ENCODE data around the gene S100PBP.
A peak's percentile ranks its signal among the peaks of the same experiment; 100 is the strongest.
"Not testable (repeated sequence)": the region's sequence is repeated elsewhere in the genome, so short reads cannot be mapped to it uniquely, and the experiment has no call there.

Gene S100PBP

DNA sequence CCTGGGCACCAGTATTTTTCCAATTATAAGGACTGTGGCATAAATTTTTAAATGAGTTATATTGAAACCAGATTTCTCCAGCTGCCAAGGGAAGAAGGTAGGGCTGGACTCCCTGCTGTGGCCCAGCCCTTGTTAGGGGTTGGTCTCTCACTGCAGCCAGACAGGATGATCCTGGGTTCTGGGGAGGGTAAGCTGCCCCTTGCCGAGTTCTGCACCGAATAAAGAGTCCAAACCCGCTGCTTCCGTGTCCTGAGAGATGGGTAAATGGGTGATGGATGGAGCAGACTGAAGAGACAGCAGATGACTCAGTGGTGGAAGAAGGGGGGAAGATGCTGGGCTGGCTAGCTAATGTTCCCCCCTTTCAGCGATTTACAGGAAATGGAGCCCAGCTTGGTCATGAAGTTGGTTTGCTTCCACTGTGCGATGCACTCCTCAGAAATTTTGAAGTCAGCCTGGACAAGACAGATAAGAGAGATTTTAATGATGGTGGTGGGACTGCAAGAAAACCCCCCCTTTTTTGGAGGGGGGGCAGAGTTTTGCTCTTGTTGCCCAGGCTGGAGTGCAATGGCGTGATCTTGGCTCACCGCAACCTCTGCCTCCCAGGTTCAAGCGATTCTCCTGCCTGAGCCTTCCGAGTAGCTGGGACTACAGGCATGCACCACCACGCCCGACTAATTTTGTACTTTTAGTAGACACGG is 41.7 kb upstream of the S100PBP start:
- Mint-ChIP-seq H3K9me3 (no peaks in the 10 kb centered on the region), H3K27ac (peak overlapping the region; percentile 30), H3K4me3 (no peak overlapping the region), H3K36me3 (ENCODE audit: low read depth) (peaks cover 47% of the 10 kb centered on the region), H3K27me3 (peaks cover 2% of the 10 kb centered on the region), H3K4me1 (peaks cover 18% of the 10 kb centered on the region)
- DNase-seq (no peak), ATAC-seq (no peak)

DNA sequence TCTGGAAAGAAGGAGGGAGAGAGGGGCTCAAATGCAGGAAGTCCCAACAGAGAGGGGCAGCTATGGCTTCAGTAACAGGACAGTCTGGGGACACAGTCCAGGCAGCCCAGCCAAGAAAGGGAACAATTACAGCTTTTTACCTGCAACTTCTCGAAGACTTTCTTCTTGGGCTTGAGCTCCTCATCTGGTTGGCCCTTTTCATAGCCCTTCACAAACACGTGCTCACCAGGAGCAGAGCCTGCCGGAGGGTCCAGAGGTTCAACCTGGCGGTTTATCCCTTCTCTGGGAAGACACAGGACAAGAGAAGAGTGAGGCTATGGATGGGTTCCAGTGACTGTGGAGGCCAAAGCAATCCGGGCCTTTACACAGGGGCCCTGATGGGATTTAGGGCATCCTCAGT is 38.2 kb upstream of the S100PBP start:
- H3K27ac Mint-ChIP-seq, result no peak overlapping the region
- ATAC-seq (no peak), DNase-seq (no peak)
- no peak overlapping the region for H3K4me3 Mint-ChIP-seq
- H3K4me1 Mint-ChIP-seq, result peaks cover 11% of the 10 kb centered on the region
- no peaks in the 10 kb centered on the region for H3K9me3 Mint-ChIP-seq
- H3K27me3 Mint-ChIP-seq, result no peaks in the 10 kb centered on the region
- peaks cover 69% of the 10 kb centered on the region for H3K36me3 Mint-ChIP-seq (ENCODE audit: low read depth)

DNA sequence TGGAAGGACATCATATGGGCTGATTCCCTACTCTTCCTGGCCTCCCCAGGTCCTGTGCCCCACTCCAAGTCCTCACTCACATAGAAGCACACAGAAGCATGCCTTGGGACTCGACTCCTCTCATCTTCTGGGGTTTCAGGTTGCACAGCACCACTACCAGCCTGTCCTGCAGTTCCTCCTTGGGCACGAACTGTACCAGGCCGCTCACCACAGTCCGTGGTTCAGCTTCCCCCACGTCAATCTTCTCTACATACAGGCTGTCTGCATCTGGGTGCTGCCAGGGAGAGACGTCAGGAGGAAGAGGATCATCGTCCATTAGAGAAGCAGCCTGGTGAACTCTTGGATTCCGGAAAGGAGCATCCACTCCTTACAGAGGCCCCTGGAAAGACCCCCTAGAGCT is 37.4 kb upstream of the S100PBP start:
- no peak for DNase-seq
- no peak overlapping the region for H3K4me3 Mint-ChIP-seq
- no peak for ATAC-seq
- peaks cover 8% of the 10 kb centered on the region for H3K4me1 Mint-ChIP-seq
- no peaks in the 10 kb centered on the region for H3K9me3 Mint-ChIP-seq
- H3K36me3 Mint-ChIP-seq (ENCODE audit: low read depth), result peaks cover 70% of the 10 kb centered on the region
- H3K27me3 Mint-ChIP-seq, result no peaks in the 10 kb centered on the region
- no peak overlapping the region for H3K27ac Mint-ChIP-seq

DNA sequence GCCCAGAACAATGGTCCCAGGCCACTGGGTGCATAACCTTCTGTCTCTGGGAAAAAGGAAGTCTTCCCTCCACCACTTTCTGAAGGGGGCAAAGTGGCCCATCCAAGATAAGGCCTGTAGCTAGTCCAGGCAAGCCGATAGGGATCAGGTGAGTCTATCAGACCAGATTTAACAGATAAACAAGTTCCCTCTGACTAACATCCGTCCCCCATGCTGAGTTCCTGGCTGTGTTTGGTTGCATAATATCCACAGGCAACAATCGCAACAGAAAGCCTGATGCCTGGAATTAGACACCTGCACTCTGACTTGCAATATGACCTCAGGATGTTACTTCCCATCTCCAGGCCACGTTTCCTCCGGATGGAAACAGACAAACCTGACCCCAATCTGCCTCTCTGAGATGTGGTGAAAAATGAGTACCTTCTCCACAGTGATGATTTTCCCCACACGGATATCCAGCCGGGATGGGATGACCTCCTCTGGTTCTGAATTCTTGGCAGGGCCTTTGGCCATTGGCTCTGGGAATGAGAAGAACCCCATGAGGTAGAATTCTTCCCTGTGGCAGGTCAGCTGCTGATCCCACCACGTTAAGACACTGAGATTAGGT is 36.7 kb upstream of the S100PBP start:
- Mint-ChIP-seq H3K36me3 (ENCODE audit: low read depth) (peaks cover 66% of the 10 kb centered on the region), H3K27ac (no peak overlapping the region), H3K4me3 (no peak overlapping the region), H3K27me3 (no peaks in the 10 kb centered on the region), H3K4me1 (peaks cover 2% of the 10 kb centered on the region), H3K9me3 (no peaks in the 10 kb centered on the region)
- DNase-seq, result no peak
- ATAC-seq, result no peak

DNA sequence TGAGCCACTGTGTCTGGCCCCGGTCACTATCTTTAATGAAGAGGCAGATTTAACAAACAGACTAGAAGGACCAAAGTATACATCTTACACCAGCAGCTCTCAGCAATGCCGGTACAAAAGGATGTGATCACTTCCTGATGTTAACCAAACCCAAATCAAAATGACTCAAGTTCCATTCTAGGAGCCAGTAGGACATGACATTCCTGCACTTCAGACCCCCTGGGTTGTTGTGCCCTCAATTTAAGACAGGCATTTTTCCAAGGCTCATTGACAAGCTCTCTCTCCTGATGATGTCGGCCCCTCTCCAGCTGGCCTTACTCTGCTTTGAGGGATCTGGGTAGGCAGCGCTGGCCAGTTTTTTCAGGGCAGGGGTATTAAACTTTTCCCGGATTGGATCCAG is 35.4 kb upstream of the S100PBP start:
- Mint-ChIP-seq H3K4me3 (no peak overlapping the region), H3K36me3 (ENCODE audit: low read depth) (peaks cover 69% of the 10 kb centered on the region), H3K9me3 (no peaks in the 10 kb centered on the region), H3K27me3 (no peaks in the 10 kb centered on the region), H3K4me1 (no peaks in the 10 kb centered on the region), H3K27ac (no peak overlapping the region)
- no peak for ATAC-seq
- DNase-seq, result no peak

DNA sequence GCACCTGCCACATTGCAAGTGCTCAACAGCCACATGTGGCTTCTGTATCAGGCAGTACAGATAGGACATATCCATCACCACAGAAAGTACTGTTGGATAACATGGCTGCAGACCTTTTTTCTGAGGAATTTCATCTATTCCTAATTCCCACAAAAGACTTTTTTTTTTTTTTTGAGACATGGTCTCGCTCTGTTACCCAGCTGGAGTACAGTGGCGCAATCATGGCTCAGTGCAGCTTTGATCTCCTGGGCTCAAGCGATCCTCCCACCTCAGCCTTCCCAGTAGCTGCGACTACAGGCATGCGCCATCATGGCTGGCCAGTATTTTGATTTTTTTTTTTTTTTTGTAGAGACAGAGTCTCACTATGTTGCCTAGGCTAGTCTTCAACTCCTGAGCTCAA is 33.6 kb upstream of the S100PBP start:
- H3K27ac Mint-ChIP-seq, result no peak overlapping the region
- H3K36me3 Mint-ChIP-seq (ENCODE audit: low read depth), result peaks cover 67% of the 10 kb centered on the region
- DNase-seq, result no peak
- no peaks in the 10 kb centered on the region for H3K4me1 Mint-ChIP-seq
- no peak for ATAC-seq
- H3K27me3 Mint-ChIP-seq, result no peaks in the 10 kb centered on the region
- H3K4me3 Mint-ChIP-seq, result no peak overlapping the region
- no peaks in the 10 kb centered on the region for H3K9me3 Mint-ChIP-seq

DNA sequence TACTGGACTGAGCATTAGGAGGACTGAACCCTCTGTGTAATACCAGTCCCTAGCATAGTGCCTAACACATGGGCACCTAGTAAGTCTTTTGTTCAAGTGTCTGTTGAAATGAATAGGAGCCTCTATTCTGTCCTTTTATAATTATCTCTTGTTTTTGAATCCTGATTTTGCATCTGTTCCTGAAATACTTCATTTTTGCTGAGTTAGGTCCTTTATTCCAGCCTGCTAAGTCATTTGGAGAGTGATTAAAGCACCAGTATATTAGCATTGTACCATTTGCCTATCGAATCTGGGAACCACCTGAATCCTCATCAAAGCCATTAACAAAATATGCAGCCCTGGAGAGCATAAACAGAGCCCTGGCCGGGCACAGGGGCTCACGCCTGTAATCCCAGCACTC is 32.6 kb upstream of the S100PBP start:
- Mint-ChIP-seq H3K4me1 (peaks cover 2% of the 10 kb centered on the region), H3K27me3 (no peaks in the 10 kb centered on the region), H3K27ac (no peak overlapping the region), H3K4me3 (no peak overlapping the region), H3K9me3 (no peaks in the 10 kb centered on the region), H3K36me3 (ENCODE audit: low read depth) (peaks cover 58% of the 10 kb centered on the region)
- DNase-seq, result no peak
- ATAC-seq, result no peak

DNA sequence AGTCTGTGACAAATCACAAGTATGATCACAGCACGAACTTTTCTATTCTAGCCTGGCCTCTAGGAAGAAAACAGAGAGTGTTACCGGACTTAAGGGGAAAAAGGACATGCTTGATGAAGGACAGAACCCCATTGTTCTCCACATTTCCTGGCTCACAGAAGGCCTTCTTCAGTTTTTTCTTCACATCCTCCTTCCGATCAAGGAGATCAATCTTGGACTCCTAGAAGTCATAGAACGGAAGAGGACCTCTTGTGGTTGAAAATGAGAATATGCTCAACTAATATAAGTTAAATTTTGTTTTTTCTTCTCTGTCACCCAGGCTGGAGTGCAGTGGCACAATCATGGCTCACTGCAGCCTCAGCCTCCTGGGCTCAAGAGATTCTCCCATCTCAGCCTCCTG is 30.6 kb upstream of the S100PBP start:
- H3K4me1 Mint-ChIP-seq, result peaks cover 5% of the 10 kb centered on the region
- no peak overlapping the region for H3K4me3 Mint-ChIP-seq
- H3K27me3 Mint-ChIP-seq, result no peaks in the 10 kb centered on the region
- DNase-seq, result no peak
- ATAC-seq, result no peak
- no peaks in the 10 kb centered on the region for H3K9me3 Mint-ChIP-seq
- H3K27ac Mint-ChIP-seq, result no peak overlapping the region
- peaks cover 50% of the 10 kb centered on the region for H3K36me3 Mint-ChIP-seq (ENCODE audit: low read depth)

DNA sequence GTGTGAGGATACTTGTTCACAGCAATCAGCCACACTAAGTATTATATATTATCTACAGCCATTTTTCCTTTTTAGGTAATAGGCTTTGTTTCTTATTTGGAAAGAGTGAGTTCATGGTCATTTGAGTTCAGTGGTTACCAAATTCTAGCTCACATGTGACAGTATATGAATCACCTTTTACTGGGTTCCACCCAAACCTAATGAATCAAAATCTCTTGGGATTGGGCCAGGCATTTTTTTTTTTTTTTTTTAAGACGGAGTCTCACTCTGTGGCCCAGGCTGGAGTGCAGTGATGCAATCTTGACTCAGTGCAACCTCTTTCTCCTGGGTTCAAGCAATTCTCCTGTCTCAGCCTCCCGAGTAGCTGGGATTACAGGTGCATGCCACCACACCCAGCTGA is 28.1 kb upstream of the S100PBP start:
- DNase-seq, H3K9me3 Mint-ChIP-seq, H3K27me3 Mint-ChIP-seq, H3K4me3 Mint-ChIP-seq, H3K27ac Mint-ChIP-seq: not testable (repeated sequence)
- peaks cover 12% of the 10 kb centered on the region for H3K4me1 Mint-ChIP-seq
- peaks cover 53% of the 10 kb centered on the region for H3K36me3 Mint-ChIP-seq (ENCODE audit: low read depth)
- ATAC-seq, result peak; percentile 80

DNA sequence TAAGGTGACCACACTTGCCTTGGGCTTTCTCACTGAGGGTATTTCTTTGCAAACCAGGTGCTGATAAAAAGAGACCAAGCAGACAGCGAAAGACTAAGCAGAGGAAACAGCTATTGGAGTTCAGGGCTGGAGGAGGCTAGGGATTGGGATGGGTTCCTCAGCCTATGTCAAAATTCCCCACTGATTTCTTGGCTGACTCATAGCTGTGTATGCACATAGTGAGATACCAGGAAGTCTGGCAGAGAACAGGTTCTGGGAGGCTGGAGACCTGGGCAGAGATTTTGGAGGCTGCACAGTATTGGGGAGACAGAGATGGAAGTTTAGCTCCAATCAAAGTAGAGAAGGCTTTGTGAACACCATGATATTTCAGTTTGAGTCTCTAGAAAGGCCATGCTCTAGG is 25.6 kb upstream of the S100PBP start:
- no peak for ATAC-seq
- Mint-ChIP-seq H3K4me1 (peaks cover 12% of the 10 kb centered on the region), H3K9me3 (no peaks in the 10 kb centered on the region), H3K36me3 (ENCODE audit: low read depth) (peaks cover 47% of the 10 kb centered on the region), H3K27me3 (no peaks in the 10 kb centered on the region), H3K4me3 (no peak overlapping the region), H3K27ac (peak overlapping the region; percentile 27)
- DNase-seq, result no peak

DNA sequence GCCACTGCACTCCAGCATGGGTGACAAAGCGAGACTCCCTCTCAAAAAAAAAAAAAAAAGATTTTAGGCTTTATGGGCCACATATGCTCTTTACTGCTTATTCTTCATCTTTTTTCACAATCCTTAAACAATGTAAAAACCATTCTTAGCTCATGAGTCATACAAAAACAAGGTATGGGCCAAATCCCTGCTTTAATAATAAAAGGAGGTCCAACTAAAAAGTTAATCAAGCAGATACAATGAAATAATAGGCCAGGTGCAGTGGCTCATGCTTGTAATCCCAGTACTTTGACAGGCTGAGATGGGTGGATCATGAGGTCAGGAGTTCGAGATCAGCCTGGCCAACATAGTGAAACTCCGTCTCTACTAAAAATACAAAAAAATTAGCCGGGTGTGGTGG is 21.7 kb upstream of the S100PBP start:
- ATAC-seq, H3K4me3 Mint-ChIP-seq, H3K9me3 Mint-ChIP-seq: not testable (repeated sequence)

DNA sequence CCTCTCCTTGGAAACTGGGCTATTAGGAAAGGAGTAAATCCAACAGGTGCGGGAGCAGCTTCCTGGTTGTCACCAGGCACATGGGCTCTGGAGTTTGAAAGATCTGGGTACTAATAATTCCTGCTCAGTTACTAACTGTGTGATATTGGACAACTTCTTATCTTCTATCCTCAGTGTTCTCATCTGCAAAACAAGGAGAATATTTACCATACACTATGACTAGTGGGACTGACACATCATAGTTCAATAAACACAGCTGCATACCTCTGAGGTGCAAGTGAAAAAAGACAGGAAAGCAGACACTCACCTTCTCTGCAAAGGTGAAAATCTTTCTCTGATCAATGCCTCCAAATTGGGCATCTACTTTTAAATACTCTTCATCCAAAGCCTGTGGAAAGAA is 20.0 kb upstream of the S100PBP start:
- ATAC-seq (no peak), DNase-seq (no peak)
- Mint-ChIP-seq H3K27me3 (no peaks in the 10 kb centered on the region), H3K27ac (peak overlapping the region; percentile 71), H3K9me3 (no peaks in the 10 kb centered on the region), H3K36me3 (ENCODE audit: low read depth) (peaks cover 62% of the 10 kb centered on the region), H3K4me3 (peak overlapping the region; percentile 17), H3K4me1 (peaks cover 55% of the 10 kb centered on the region)

More for the DNA sequence above, 21.7 kb upstream of the S100PBP start:
- not testable (repeated sequence) for H3K27ac Mint-ChIP-seq, H3K27me3 Mint-ChIP-seq, DNase-seq
- Mint-ChIP-seq H3K4me1 (peaks cover 45% of the 10 kb centered on the region), H3K36me3 (ENCODE audit: low read depth) (peaks cover 68% of the 10 kb centered on the region)

DNA sequence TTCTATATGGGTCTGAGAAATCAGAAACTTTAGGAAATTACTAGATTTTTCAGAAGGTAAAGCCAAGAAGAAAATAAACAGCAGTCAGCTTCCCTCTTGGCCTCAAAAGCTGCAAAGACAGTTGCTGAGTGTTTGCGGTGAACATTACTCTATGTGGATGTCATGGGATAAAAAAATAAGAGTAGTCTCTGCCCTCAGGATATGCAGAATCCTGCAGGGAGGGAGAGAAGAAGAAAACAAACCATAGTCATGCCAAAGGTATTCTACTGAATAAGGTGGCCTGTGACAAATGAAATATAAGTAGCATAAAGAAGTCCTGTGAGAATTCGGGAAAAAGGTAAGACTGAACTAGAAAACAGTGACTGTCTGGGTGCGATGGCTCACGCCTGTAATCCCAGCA is 19.3 kb upstream of the S100PBP start:
- Mint-ChIP-seq H3K9me3 (no peaks in the 10 kb centered on the region), H3K27me3 (no peaks in the 10 kb centered on the region), H3K27ac (peak overlapping the region; percentile 94), H3K4me3 (peak overlapping the region; percentile 28), H3K36me3 (ENCODE audit: low read depth) (peaks cover 62% of the 10 kb centered on the region), H3K4me1 (peaks cover 61% of the 10 kb centered on the region)
- ATAC-seq, result no peak
- no peak for DNase-seq

DNA sequence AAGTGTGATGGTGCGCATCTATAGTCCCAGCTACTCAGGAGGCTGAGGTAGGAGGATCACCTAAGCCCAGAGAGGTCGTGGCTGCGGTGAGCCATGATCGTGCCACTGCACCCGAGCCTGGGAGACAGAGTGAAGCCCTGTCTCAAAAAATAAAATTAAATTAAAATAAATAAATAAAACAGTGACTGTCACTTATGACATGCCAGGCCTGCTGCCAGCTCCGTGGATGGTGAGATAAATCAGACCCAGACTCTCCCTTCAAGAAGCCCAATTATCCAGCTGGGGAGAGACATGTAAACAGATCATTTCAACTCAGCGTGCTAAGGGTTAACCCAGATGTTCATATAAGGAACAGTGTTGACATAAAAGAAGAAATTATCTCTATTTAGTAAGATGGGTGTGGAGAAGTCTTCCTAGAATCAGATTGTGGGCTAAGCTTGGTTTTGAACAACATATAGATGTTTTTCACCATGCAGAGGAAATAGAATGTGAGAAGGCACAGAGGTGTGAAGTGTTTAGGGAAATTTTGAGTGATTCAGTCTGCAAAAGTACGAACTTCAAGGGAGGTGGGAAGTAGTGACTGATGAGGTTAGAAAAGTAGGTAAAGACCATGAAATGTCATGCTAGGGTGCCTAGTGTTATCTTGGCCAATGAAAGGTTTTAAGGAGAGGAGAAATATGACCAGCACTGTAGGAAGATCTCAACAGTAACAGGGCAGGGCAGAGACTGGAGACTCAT is 18.6 kb upstream of the S100PBP start:
- no peaks in the 10 kb centered on the region for H3K9me3 Mint-ChIP-seq
- H3K4me3 Mint-ChIP-seq, result peak overlapping the region; percentile 51
- H3K27me3 Mint-ChIP-seq, result no peaks in the 10 kb centered on the region
- H3K27ac Mint-ChIP-seq, result peak overlapping the region; percentile 94
- ATAC-seq (peak; percentile 90), DNase-seq (no peak)
- peaks cover 62% of the 10 kb centered on the region for H3K4me1 Mint-ChIP-seq
- H3K36me3 Mint-ChIP-seq (ENCODE audit: low read depth), result peaks cover 58% of the 10 kb centered on the region

DNA sequence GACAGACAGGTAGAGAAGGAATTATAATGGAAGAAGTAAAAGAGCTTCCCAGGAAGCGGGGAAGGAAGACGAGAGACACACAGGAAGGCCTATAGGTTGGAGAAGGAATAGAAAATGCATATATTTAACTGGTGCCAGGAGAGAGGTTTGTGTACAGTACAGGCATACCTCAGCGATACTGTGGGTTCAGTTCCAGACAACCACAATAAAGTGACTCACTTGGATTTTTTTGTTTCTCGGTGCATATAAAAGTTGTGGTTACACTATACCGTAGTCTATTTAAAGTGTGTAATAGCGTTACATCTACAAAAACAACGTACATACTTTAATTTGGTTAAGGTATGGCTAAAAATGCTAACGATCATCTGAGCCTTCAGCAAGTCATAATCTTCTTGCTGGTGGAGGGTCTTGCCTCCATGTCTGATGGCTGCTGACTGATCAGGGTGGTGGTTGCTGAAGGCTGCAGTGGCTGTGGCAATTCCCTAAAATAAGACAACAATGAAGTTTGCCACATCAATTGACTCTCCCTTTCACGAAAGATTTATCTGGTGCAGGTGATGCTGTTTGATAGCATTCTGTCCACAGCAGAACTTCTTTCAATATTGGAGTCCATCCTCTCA is 16.2 kb upstream of the S100PBP start:
- Mint-ChIP-seq H3K9me3 (no peaks in the 10 kb centered on the region), H3K27ac (peak overlapping the region; percentile 94), H3K36me3 (ENCODE audit: low read depth) (peaks cover 65% of the 10 kb centered on the region), H3K4me3 (peak overlapping the region; percentile 24), H3K4me1 (peaks cover 62% of the 10 kb centered on the region), H3K27me3 (no peaks in the 10 kb centered on the region)
- no peak for DNase-seq
- peak; percentile 70 for ATAC-seq

Measured in activated naive CD8-positive, alpha-beta T cell treated with anti-CD3 and anti-CD28 coated beads, Interleukin-2, amount 50 U/mL, for 24 hours (primary cell).